ENCODE measurements around the gene RAB6B.
"Not testable (repeated sequence)": the region's sequence is repeated elsewhere in the genome, so short reads cannot be mapped to it uniquely, and the experiment has no call there.

Gene RAB6B

DNA sequence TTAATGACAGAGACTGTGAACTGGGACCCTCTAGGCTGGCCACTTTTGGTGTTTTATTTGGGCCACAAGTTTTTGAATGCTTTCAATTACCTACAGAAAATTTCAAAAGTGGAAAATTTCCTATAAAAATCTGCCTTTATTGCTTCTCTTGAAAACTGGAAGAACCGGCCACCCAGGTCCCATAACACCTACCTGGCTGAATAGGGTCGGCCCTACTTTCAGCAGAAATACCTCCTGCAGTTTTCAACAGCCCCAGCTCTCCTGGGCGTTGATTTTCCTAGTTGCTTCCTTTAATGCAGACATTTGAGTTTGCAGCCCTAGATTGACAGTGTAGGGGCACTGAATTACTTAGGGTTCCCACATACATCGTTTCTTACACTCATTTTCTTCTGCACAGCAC is 90.8 kb downstream of the RAB6B start:
- DNase-seq: peak; percentile 38

DNA sequence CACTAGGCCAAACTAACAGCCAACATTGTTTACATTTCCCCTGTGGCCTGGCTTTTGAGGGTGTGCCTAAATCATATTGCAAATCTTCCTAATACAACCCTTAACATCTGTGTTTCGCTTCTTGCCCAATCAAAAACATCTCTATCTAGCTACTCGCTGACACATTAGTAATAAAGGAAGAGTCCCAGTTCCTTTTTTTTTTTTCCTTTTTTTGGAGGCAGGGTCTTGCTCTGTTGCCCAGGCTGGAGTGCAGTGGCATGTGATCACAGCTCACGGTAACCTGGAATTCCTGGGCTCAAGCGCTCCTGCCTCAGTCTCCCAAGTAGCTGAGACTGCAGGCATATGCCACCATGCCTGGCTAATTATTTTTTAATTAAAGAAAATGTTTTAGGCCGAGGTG is 92.2 kb downstream of the RAB6B start:
- no peak for DNase-seq

DNA sequence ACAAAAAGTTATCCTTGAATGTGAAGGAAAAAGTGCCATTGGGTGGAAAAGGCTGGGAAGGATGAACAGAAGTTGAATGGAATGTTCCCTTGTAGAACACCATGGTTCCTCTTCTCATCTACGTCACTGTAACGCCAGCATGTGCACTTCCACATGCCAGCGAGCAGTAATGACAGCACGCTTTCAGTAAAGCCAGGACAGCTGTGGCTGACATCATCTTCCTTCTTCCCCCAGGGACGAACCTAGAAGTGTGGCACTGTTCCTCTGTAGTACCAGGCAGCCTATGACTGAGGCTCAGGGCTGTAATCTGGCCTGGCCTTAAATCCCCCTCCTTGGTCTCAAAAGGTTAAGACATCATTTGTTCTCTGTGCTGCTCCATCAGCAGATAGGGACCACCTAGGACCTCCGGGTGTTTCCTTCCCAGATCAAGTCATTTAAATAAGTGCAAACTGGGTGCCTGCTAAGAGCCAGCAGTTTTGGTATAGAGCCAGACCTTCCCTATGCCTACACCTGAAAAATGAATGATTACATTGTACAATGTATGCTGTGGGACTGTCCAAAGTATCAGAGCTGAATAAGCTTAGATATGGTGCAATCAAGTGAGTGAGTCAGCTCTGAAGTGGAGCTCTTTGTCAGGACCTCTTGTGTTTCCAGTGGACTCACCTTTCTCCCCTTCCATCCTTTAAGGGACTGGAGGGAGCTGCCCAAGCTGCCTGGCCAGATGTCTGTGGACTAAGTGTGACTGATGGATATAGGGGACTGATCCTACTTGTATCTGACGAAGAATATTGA is 95.7 kb downstream of the RAB6B start:
- peak; percentile 8 for DNase-seq

DNA sequence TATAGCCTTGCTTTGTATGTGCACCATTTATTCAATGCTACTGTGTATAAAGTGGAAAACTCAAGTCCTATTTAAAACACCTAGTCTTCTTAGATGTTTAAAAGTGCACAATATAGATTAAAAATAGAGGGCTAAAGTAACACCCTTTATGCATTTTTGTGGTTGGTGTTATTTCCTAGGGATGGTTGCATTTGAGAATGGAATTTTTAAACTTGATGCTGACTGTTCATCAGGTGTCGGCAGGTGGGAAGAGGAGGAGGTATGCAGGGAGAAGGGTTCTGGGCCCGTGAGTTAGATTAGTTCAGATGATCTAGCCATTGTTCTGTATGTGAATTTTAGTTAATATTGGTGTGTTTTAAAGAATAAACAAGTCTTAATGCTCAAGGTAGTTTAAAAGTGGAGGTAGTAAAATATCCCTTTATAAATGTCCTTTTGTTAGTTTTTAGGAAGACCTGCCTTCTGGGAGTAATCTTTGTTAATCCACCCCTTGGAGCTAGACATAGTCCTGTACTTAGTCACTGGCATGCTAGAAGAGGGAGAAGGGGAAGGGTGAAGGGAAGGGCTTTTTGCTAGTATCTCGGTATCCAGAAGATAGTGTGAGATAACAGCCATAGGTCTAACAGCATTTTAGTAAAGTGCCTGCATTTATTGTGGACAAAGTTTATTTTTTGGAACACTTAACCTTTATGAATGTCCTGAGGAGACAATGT is 98.1 kb downstream of the RAB6B start:
- DNase-seq: no peak

DNA sequence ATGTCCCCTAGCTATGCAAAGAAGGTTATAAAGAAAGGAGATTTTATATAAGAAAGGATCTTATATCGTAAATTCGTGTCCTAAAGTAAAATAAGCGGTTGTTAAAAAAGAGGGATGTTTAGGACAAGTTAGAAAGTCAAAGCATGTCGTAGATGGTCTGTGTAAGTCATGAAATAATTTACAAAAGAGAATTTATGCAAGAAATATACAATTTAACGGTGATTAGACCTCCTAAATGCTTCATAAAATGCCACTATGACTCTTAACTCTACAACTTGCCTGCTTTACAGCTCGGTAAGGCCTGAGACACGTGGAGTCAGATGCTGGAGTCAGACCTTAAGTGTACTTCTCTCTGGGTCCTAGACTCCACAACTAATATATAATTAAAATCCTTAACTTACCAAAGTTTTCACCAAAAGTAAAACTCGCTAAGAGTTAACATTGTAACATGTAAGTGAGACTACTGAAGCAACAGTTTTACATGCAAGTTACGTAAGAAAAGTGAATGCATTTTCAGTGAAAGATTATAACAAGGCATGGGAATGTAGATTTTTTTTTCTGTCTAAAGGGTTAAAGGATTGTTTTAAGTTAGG is 103.4 kb downstream of the RAB6B start:
- DNase-seq: no peak

DNA sequence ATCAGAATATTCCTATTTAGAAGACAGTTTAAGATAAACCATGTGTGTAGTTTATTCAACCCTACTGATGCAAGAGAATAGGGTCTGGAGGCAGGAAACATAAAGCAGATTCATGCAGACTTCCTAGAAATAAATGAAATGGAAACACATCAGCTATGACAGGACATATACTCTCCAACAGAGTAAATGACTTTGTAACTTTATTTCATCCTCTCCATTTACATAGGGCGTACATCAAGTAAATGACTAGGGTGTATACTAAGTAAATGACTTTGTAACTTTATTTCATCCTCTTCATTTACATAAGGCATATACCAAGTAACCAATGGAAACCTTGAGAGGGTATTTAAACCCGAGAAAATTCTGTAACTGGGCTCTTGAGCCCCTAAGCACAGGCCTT is 107.7 kb downstream of the RAB6B start:
- no peak for DNase-seq

DNA sequence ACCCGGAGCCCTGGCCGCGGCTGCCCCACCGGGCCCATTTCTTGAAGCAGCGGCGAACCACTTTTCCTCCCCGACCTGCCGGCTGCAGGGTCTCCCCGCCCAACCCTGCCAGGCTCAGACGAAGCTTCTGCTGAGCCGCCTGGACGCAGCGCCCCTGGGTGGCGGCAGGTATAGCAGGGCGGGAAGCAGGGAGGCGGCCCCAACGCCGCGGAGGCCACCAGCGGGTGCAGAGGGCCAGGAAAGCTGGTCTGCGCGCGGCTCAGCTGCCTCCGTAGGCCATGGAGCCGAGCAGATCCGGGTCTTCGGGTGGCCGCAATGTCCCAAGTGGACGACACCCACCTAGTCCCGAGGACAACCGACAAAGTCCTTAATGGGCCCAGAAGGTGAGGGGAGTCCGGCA is 111.9 kb downstream of the RAB6B start:
- no peak for DNase-seq

DNA sequence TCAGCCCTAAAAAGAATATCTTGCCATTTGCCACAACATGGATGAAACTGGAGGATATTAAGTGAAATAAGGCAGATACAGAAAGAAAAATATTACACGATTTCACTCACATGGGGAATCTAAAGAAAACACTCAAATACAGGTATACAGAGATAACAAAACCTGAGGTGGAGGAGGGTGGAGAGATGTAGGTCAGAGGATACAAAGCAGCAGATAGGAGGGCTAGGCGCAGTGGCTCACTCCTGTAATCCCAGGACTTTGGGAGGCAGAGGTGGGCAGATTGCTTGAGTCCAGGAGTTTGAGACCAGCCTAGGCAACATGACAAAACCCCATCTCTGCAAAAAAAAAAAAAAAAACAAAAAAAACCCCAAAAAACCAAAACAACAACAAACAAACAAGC is 113.2 kb downstream of the RAB6B start:
- no peak for DNase-seq

DNA sequence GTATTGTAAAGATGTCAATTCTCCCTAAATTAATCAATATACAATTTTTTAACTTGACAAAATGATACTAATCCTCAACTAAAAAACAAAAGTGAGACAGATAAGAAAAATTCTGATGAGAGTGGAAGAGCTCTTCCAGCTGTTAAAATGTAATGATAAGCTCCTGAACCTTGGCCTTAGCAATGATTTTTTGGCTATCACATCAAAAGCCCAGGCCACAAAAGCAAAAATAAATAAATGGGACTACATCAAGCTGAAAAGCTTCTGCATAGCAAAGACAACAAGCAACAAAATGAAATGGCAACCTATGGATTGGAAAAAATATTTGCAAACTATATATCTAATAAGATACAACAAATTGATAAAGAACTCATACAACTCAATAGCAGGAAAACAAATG is 114.1 kb downstream of the RAB6B start:
- DNase-seq: no peak

DNA sequence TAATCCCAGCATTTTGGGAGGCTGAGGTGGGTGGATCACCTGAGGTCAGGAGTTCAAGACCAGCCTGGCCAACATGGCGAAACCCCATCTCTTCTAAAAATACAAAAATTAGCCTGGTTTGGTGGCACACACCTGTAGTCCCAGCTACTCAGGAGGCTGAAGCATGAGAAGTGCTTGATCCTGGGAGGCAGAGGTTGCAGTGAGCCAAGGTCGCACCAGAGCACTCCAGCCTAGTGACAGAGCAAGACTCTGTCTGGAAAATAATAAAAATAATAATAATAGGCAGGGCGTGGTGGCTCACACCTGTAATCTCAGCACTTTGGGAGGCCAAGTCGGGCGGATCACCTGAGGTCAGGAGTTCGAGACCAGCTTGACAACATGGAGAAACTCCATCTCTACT is 114.9 kb downstream of the RAB6B start:
- DNase-seq: not testable (repeated sequence)

DNA sequence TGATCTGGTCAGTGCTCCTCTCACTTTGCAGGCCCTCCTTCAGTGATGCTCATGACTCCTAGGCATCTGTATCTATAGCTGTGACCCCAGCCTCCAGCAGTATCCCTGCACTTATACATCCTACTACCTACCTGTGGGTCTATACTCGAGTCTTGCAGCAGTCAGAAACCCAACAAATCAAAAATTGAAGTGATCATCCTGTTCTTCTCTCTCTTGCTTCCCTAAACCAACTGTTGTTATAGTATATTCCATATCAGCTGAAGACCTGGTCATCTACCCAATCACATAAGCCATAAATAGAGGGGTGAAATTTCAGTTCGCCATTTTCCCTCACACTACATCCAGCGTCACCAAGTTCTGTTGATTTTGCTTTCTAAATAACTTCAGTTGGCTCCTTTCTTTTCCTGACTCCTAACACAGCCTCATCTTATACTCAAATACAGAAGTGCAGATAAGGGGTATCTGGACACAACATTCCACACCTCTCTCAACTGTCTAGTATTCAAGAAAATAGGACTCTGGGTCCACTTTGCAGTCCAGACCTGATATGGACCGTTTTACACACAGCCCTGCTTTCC is 116.0 kb downstream of the RAB6B start:
- no peak for DNase-seq

DNA sequence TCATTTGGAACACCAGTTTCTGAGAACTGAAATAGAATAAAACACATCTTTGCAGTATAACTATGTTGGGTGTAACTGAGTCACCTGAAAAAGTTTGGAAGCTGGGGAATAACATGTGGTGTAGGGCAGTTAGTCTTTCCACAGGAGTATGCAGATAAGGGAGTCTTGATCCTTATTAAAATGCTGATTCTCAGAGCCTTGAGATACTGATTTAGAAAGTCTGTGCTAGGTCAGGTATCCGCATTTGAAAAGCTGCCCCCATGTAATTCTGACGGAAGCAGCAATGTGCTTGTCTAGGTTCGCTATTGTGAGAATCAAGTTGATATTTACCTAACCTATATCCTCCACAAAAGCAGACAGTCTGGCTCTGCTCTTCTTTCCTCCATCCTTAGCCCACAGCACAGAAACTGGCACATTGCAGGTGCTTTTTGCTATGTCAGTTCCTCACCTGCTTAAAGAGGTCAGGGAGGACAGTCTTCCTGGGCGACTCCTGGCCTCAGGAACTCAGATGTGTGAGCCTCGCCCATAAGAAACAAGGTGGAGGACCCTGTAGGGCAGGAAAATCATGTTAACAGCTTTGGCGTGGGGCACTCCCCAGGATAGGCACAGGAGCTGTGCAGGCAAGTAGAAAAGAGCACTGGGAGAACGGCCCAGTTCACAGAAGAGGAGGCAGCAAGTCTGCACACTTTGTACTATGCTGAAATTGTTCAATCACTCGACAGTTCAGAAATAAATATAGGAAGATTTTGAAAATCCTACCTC is 117.7 kb downstream of the RAB6B start:
- DNase-seq: no peak

DNA sequence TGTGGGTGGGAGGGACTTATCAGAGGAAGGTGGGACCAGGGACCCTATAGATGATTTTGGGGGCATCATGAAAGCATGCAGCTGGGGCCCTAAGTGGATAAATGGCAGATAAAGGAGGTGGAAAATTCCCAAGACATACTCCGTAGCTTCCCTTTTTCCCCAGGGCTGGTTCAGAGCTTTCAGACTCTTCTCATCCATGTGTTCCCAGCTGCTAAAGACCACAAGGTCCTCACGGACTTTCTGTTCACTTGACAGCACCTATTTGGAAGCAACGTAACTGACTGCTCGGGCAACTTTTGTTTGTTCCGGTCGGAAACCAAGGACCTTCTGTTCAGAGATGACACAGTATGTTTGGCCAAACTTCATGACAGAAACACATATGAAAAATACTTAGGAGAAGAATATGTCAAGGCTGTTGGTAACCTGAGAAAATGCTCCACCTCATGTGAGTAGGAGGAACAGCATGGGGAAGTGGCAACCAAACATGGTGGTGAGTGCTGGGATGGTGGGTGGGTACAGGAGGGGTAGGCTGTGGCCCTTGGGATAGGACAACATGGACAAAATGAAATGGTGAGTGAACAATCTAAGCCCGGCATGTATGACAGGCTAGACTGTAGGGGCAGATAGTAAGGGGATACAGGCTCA is 118.8 kb downstream of the RAB6B start:
- DNase-seq: no peak

DNA sequence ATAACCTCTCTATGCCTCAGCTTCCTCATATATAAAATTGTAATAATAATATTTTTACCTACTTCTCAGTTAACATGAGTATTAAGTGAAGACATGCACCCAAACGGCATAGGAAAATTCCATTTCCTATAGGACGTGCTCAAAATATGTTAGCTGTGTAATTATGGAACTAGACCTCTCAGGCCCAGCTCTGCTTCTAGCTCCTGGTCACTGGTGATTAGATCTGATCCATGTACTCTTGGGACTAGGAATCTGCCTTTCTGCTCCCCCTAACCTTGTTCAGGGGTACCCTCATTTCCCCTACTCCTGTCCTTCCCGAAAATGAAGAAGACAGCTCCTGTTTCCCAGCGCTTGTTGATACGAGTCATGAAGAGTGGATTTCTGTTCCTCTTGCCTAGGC is 119.8 kb downstream of the RAB6B start:
- DNase-seq: no peak

DNA sequence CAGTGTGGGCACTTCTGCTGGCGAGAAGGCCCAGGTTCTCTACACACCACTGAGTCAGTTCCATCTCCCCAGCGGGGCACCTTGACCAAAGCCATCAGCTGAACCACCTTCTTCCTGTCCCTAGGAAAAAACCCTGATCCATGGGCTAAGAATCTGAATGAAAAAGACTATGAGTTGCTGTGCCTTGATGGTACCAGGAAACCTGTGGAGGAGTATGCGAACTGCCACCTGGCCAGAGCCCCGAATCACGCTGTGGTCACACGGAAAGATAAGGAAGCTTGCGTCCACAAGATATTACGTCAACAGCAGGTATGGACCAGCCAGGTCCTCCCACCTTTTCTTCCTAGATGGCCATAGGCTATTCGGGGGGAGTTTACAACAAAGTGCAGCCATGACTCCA is 120.4 kb downstream of the RAB6B start:
- no peak for DNase-seq

Measured in NCI-H146 (cell line).